Choroid plexus epithelial cell (primary cell): ENCODE results near the gene GPRIN1.
A peak's percentile ranks its signal among the peaks of the same experiment; 100 is the strongest.

Source experiments
- DNase-seq: peaks from one replicate; pipeline ENCODE4 v3.0.0-alpha.2; 2010; ENCODE audit warnings: low read depth
- H3K4me3 ChIP-seq: 2 replicates; pipeline ENCODE4 v1.5.1; 2011; ENCODE audit warnings: low read depth, mild to moderate bottlenecking, control low read depth, low read length, moderate library complexity
- CTCF ChIP-seq: conservative IDR thresholded peaks from 2 replicates; pipeline ENCODE4 v1.5.1; 2011; ENCODE audit warnings: low read depth, mild to moderate bottlenecking, control low read depth, inconsistent platforms, low read length, moderate library complexity

The GPRIN1 gene

DNA sequence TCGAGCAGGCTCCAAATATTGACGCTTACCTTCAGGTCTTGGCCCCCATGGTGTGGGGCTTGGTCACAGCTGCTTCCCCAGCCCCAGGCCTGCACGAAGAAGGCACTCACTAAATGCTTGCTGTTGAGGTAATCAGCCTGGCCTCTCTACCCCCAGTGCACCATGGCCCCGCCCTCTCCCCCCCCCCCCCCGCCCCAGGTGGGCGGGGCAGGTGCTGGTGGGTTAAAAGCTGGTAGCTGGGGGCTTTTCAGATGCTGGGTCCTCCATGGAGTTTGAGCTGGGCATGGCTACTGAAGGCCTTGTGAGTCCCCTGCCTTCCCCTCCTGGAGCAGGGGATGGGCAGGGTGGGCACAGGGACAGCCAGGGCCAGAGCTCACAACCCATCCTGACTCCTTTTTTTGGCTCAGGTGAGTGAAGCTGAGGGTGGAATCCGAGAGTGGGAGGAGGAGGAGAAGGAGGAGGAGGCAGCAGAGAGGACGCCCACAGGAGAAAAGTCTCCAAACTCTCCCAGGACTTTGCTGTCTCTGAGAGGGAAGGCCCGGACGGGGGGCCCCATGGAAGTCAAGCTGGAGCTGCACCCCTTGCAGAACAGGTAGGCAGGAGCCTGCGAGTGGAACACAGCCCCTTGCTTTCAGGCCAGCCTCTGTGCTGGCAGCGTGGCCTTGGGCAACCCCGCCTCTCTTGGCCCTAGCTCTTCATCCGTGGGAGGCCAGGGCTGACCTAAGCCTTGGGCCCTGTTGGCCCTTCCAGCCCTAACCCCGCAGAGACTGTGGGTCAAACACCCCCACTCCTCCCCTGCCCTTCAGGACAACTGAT lies 32.9 kb upstream of the GPRIN1 start:
- H3K4me3 ChIP-seq = no peak overlapping the region
- no peak for TF ChIP-seq CTCF
- DNase-seq = no peak

DNA sequence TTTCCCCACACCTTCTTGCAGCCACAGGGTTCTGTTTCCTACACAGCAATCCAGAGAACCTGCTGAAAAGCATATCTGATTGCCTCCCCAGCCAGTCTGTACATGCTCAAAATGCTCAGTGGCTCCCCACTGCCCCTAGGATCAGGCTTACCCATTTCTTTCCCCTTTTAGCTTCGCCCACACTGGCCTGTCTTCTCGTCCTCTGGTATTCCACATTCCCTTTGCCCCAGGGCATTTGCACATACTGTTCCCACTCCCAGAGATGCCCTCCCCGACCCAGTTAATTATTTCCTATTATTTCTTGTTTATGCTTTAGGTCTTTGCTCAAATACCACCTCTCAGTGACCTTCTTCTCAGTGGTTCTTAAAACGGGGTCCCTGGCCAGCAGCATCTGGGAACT lies 30.7 kb upstream of the GPRIN1 start:
- no peak overlapping the region for H3K4me3 ChIP-seq
- no peak for TF ChIP-seq CTCF
- no peak for DNase-seq

DNA sequence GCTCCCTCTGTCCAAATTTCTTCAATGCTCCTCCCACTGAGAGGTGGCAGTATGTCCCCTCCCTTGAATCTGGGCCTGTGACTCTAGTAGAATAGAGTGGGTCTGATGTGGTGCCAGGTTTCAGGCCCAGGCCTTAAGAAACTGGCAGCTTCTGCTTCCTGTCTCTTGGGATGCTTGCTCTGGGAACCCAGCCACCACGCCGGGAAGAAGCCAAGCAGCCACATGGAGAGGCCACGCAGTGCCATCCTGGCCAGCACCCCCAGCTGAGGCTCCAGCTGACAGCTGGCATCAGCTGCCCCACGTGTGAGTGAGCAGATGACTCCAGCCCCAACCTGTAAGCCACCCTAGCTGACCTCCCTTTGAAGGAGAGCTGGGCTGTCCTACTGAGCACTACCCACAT lies 30.0 kb upstream of the GPRIN1 start:
- no peak for DNase-seq
- no peak for TF ChIP-seq CTCF
- H3K4me3 ChIP-seq = no peak overlapping the region

DNA sequence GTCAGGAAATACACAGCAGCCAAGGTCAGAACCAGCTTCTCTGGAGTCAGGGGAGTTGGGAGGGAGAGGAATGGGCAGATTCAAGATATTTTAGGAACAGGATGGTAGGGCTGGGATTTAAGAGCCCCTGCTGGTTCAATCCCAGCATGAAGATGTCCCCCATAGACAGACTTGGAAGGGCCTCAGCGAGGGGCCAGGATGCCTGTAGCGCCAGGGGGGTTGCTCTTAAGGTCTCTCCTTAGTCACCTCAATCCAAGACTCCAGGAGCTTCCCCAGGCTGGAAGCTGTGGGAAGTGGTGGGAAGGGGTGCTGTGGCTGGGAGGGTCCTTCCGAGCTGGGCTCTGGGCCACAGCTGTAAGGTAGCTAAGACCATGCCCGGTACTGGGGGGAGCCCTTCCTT lies 29.3 kb upstream of the GPRIN1 start:
- TF ChIP-seq CTCF = no peak
- no peak for DNase-seq

DNA sequence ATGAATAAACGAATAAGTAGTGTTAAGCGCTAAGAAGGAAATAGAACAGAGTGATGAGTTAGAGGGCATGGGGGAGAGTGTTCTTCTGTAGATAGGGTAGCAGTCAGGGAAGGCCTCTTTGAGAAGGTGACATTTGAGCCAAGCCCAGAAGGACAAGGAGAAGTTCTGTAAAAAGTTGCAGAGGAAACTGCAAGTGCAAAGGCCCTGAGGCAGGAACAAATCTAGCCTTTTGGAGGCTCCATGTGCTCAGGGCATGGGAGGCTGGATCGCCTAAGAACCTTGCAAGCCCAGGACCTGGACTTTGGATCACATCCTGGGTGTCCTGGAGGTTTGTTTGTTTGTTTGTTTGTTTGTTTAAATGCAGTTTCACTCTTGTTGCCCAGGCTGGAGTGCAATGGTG lies 28.5 kb upstream of the GPRIN1 start:
- TF ChIP-seq CTCF = no peak
- DNase-seq = no peak

More for the DNA sequence above, 29.3 kb upstream of the GPRIN1 start:
- H3K4me3 ChIP-seq = no peak overlapping the region

GRCh38 chr5:176637556-176637955 lies 27.6 kb upstream of the GPRIN1 start:
- no peak overlapping the region for H3K4me3 ChIP-seq
- no peak for TF ChIP-seq CTCF
- no peak for DNase-seq

More for the DNA sequence above, 28.5 kb upstream of the GPRIN1 start:
- no peak overlapping the region for H3K4me3 ChIP-seq

- H3K4me3 ChIP-seq = no peak overlapping the region
- DNase-seq = peak; percentile 17
- no peak for TF ChIP-seq CTCF
Observed at GRCh38 chr5:176636426-176636825, 26.5 kb upstream of the GPRIN1 start.
